PC-3 (cell line): Measurements from ENCODE around the gene SORBS2. TPM values are rescaled to one million over a fixed set of nuclear protein-coding genes. Genes with fewer than 3 reads are reported as not detected.

Experiments used
- ATAC-seq: fragments of 200-7000 bp; cut with Tn5 transposase; 2 replicates; pipeline ENCODE4 v1.9.1; 2020; ENCODE audit warnings: mild to moderate bottlenecking, moderate library complexity
- BruUV-seq: library from RNA; stranded (reverse); fragments of 400-500 nt; replicated peaks from 2 replicates; lab custom pipeline; 2021; lab: Mats Ljungman, UMichigan
- CTCF ChIA-PET: fragments of 300-600 bp; sonication (Branson Sonifier 250); formaldehyde crosslinking; loops from one replicate; lab custom pipeline; 2022; ENCODE audit warnings: antibody characterized with exemption; lab: Charles Lee
- POLR2A ChIA-PET: fragments of 300-600 bp; sonication (Branson Sonifier 250); formaldehyde crosslinking; loops from one replicate; lab custom pipeline; 2022; ENCODE audit warnings: antibody characterized with exemption; ENCODE audit not compliant: unreplicated experiment; lab: Charles Lee
- DNase-seq: peaks from one replicate; pipeline ENCODE4 v3.0.0-alpha.2; 2015
- H2AFZ ChIP-seq: fragments of 300-600 bp; sonication (generic); 2 replicates; pipeline ENCODE4 v1.6.0; 2016; ENCODE audit warnings: antibody characterized with exemption, low read length
- H3F3A ChIP-seq: fragments of 300-600 bp; sonication (generic); one replicate; pipeline ENCODE4 v1.6.0; 2017; ENCODE audit warnings: antibody characterized with exemption, low read length, control low read depth, mild to moderate bottlenecking; ENCODE audit not compliant: unreplicated experiment
- H3K27ac ChIP-seq: fragments of 300-600 bp; sonication (generic); 2 replicates; pipeline ENCODE4 v1.5.1; 2016; ENCODE audit warnings: mild to moderate bottlenecking, low read length
- H3K27me3 ChIP-seq: fragments of 300-600 bp; sonication (generic); 2 replicates; pipeline ENCODE4 v1.6.1; 2016; ENCODE audit warnings: low read length, mixed read lengths
- H3K36me3 ChIP-seq: fragments of 300-600 bp; sonication (generic); 2 replicates; pipeline ENCODE4 v1.6.1; 2016; ENCODE audit warnings: low read depth, mixed run types, low read length, mixed read lengths
- H3K4me1 ChIP-seq: fragments of 300-600 bp; sonication (generic); 2 replicates; pipeline ENCODE4 v1.5.1; 2016; ENCODE audit warnings: low read length; ENCODE audit not compliant: insufficient read depth
- H3K4me2 ChIP-seq: fragments of 300-600 bp; sonication (generic); 2 replicates; pipeline ENCODE4 v1.6.0; 2016; ENCODE audit warnings: low read length
- H3K4me3 ChIP-seq: fragments of 300-600 bp; sonication (generic); 2 replicates; pipeline ENCODE4 v1.5.1; 2016; ENCODE audit warnings: mild to moderate bottlenecking, low read length, mixed read lengths
- H3K79me2 ChIP-seq: fragments of 300-600 bp; sonication (generic); 2 replicates; pipeline ENCODE4 v1.6.1; 2017; ENCODE audit warnings: low read length, mixed read lengths
- H3K9ac ChIP-seq: fragments of 300-600 bp; sonication (generic); 2 replicates; pipeline ENCODE4 v1.6.0; 2016; ENCODE audit warnings: mild to moderate bottlenecking, low read length
- H3K9me2 ChIP-seq: fragments of 300-600 bp; sonication (generic); replicated peaks from 2 replicates; pipeline ENCODE4 v1.6.1; 2016; ENCODE audit warnings: mixed run types, low read length, mixed read lengths
- H3K9me3 ChIP-seq: fragments of 300-600 bp; sonication (generic); 2 replicates; pipeline ENCODE4 v1.6.1; 2016; ENCODE audit warnings: low read length, mixed read lengths
- H4K20me1 ChIP-seq: fragments of 300-600 bp; sonication (generic); 2 replicates; pipeline ENCODE4 v1.6.1; 2016; ENCODE audit warnings: low read length, mixed read lengths
- EZH2 ChIP-seq: fragments of 300-600 bp; sonication (generic); IDR thresholded peaks from one replicate; pipeline ENCODE4 v1.6.1; 2017; ENCODE audit warnings: antibody characterized with exemption, mild to moderate bottlenecking, low read length; ENCODE audit not compliant: unreplicated experiment
- EZH2phosphoT487 ChIP-seq: fragments of 300-600 bp; sonication (generic); IDR thresholded peaks from 2 replicates; pipeline ENCODE4 v1.6.1; 2018; ENCODE audit warnings: mild to moderate bottlenecking, antibody characterized with exemption, low read length, borderline replicate concordance
- intact Hi-C: fragments of 100-400 bp; cut with micrococcal nuclease; formaldehyde crosslinking; loops from 2 replicates; pipeline ENCODE4 v1.9.0; 2023
- total RNA-seq: library from RNA; depleted of rRNA; stranded (reverse); fragments of >200 nt; gene quantifications from 2 replicates; pipeline ENCODE4 v1.2.3, GENCODE V29; 2014
- TF ChIP-seq, protein P1 (sequence below): fragments of 300-600 bp; sonication (generic); conservative IDR thresholded peaks from 2 replicates; pipeline ENCODE4 v1.5.1; 2017; ENCODE audit warnings: antibody characterized with exemption, low read depth, mild to moderate bottlenecking, low read length

Gene SORBS2
- total RNA-seq, 1 experiment from 2014 or later = 3.6 TPM

DNA sequence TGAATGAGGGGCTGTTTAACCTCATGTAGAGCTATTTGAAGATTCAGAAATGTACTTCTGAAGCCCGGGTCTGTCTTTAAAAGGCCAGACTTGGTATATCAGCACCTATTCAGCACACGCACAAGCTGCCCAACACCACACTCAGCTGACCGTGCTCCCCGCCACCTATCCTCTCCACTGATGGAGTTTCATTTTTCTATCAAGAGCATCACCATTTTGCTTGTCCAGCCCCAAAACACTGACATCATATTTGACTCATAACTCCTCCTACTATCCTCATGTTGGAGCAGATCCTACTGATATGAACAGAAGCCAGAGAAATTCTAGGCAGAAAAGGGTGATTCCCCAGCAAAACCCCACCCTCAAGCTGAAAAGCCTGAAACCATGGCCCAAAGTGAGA is 100.3 kb downstream of the SORBS2 start:
- CTCF ChIA-PET = no interaction called here
- Histone ChIP-seq H3K36me3 (no peaks in the 10 kb centered on the region), H3K4me1 (peaks cover 14% of the 10 kb centered on the region; the same call in 1 of the 2 replicates), H3K27ac (no peak overlapping the region), H3F3A (no peaks in the 10 kb centered on the region), H3K4me2 (no peak overlapping the region), H3K4me3 (no peak overlapping the region), H3K9me3 (no peaks in the 10 kb centered on the region), H3K27me3 (no peaks in the 10 kb centered on the region), H3K9me2 (no peaks in the 10 kb centered on the region), H2AFZ (no peak overlapping the region), H4K20me1 (no peaks in the 10 kb centered on the region), H3K79me2 (no peaks in the 10 kb centered on the region), H3K9ac (no peak overlapping the region)
- POLR2A ChIA-PET = no interaction called here
- intact Hi-C loops = no loop called here
- TF ChIP-seq EZH2 = no peak
- no peak for TF ChIP-seq EZH2phosphoT487
- TF ChIP-seq, protein P1, sequence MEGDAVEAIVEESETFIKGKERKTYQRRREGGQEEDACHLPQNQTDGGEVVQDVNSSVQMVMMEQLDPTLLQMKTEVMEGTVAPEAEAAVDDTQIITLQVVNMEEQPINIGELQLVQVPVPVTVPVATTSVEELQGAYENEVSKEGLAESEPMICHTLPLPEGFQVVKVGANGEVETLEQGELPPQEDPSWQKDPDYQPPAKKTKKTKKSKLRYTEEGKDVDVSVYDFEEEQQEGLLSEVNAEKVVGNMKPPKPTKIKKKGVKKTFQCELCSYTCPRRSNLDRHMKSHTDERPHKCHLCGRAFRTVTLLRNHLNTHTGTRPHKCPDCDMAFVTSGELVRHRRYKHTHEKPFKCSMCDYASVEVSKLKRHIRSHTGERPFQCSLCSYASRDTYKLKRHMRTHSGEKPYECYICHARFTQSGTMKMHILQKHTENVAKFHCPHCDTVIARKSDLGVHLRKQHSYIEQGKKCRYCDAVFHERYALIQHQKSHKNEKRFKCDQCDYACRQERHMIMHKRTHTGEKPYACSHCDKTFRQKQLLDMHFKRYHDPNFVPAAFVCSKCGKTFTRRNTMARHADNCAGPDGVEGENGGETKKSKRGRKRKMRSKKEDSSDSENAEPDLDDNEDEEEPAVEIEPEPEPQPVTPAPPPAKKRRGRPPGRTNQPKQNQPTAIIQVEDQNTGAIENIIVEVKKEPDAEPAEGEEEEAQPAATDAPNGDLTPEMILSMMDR = no peak
- no peak for ATAC-seq
- no peak for DNase-seq
- no TSS peak for BruUV-seq

- H3K9ac ChIP-seq = no peak overlapping the region
- H3K27me3 ChIP-seq = no peaks in the 10 kb centered on the region
- TF ChIP-seq, protein P1 = no peak
- TF ChIP-seq EZH2 = no peak
- TF ChIP-seq EZH2phosphoT487 = no peak
- H3K36me3 ChIP-seq = no peaks in the 10 kb centered on the region
- DNase-seq (peak; percentile 58), ATAC-seq (peak; percentile 46; the same call in 1 of the 2 replicates)
- BruUV-seq = no TSS peak
- ChIA-PET CTCF (no interaction called here), POLR2A (interaction anchor here (0.7 kb wide), 1 partner anchor 314 kb away, joined by 3 read pairs; the partner anchor contains the start of gene ANKRD37)
- no peak overlapping the region for H3K27ac ChIP-seq
- no peak overlapping the region for H2AFZ ChIP-seq
- intact Hi-C loops = no loop called here
- no peaks in the 10 kb centered on the region for H3K9me2 ChIP-seq
- H4K20me1 ChIP-seq = no peaks in the 10 kb centered on the region
- peaks cover 14% of the 10 kb centered on the region; the same call in 1 of the 2 replicates for H3K4me1 ChIP-seq
- H3K4me2 ChIP-seq = no peak overlapping the region
- no peak overlapping the region for H3K4me3 ChIP-seq
- no peaks in the 10 kb centered on the region for H3K79me2 ChIP-seq
- no peaks in the 10 kb centered on the region for H3K9me3 ChIP-seq
- H3F3A ChIP-seq = no peaks in the 10 kb centered on the region
Measured at GRCh38 chr4:185710487-185710995, 101.5 kb downstream of the SORBS2 start.

DNA sequence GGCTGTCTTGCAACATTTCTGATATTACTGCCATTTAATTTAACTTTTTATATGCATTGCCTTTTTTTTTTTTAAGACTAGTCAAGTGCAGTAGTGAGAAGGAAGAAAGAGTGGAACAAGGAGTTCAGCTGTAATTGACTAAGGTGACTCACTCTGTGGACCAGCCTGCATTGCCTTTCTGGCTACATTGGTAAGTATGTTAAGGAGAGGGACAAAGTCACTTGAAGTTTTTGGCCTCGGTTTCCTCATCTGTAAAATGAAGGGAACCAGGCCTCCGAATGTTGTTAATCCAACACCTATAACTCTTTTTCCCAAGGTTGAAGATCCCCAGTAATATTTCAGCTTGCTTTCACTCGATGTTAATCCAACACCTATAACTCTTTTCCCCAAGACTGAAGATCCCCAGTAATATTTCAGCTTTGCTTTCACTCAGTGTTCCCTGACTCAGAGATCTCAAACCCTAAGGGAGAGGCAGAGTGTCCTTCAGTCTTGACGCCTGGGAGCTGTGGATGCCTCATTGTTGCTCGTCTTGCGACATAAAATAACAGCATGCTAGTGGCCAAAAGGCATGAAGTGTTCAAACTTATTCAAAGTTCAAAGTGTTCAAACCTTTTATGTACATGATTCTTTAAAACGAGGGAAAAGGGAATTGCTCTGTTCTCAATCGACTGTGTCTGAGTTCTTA is 102.0 kb downstream of the SORBS2 start:
- Histone ChIP-seq H3K4me3 (no peak overlapping the region), H3K4me2 (no peak overlapping the region), H3K9ac (no peak overlapping the region), H3K9me2 (no peaks in the 10 kb centered on the region), H3K4me1 (peaks cover 14% of the 10 kb centered on the region; the same call in 1 of the 2 replicates), H2AFZ (no peak overlapping the region), H3K79me2 (no peaks in the 10 kb centered on the region), H3K27me3 (no peaks in the 10 kb centered on the region), H3K9me3 (no peaks in the 10 kb centered on the region), H3K36me3 (no peaks in the 10 kb centered on the region), H3F3A (no peaks in the 10 kb centered on the region), H3K27ac (no peak overlapping the region), H4K20me1 (no peaks in the 10 kb centered on the region)
- ATAC-seq (no peak), DNase-seq (peak; percentile 9)
- CTCF ChIA-PET = no interaction called here
- TF ChIP-seq, protein P1 = no peak
- TF ChIP-seq EZH2 (no peak), EZH2phosphoT487 (no peak)
- no TSS peak for BruUV-seq
- intact Hi-C loops = no loop called here
- POLR2A ChIA-PET = no interaction called here
